Measurements from ENCODE around the gene LTBP3.
"Not testable (repeated sequence)": the region's sequence is repeated elsewhere in the genome, so short reads cannot be mapped to it uniquely, and the experiment has no call there.

The LTBP3 gene

GRCh38 chr11:65569973-65570918 is 12.1 kb upstream of the LTBP3 start, which contains the start of gene ZNRD2:
Gene ZNRD2 (plus strand): TSS chr11:65570477. CDS start chr11:65570492, 15 bp downstream.
- H3K9me2 ChIP-seq (replicated peaks; ENCODE audit: insufficient read depth, low read length), result no peaks in the 10 kb centered on the region
- peaks cover 7% of the 10 kb centered on the region for H3F3A ChIP-seq (ENCODE audit: insufficient read depth)
- H3K27me3 ChIP-seq (ENCODE audit: low read length), result no peaks in the 10 kb centered on the region
- H3K9me3 ChIP-seq (ENCODE audit: insufficient read depth, low read length), result no peaks in the 10 kb centered on the region
- H4K20me1 ChIP-seq (ENCODE audit: low read depth, low read length), result no peaks in the 10 kb centered on the region
- peak within 1 kb of the TSS; percentile 95 for H3K4me3 ChIP-seq (ENCODE audit: insufficient read depth, low read length, poor library complexity, severe bottlenecking)
- TF ChIP-seq CTCF (IDR thresholded peaks at IDR 0.05; ENCODE audit: insufficient read depth, low read length, poor library complexity, severe bottlenecking) (peak; percentile 32), EZH2phosphoT487 (conservative IDR thresholded peaks at IDR 0.05; ENCODE audit: low read length) (no peak)
- H3K27ac ChIP-seq (ENCODE audit: low read depth, low read length), result peak within 1 kb of the TSS; percentile 86
- peak within 1 kb of the TSS; percentile 90 for H2AFZ ChIP-seq (ENCODE audit: low read depth, low read length, severe bottlenecking)
- H3K79me2 ChIP-seq (ENCODE audit: insufficient read depth, low read length), result peaks cover 20% of the 10 kb centered on the region; the same call in 1 of the 2 replicates
- H3K4me2 ChIP-seq (ENCODE audit: low read depth, low read length, poor library complexity, severe bottlenecking), result peak within 1 kb of the TSS; percentile 97
- no peaks in the 10 kb centered on the region for H3K36me3 ChIP-seq (ENCODE audit: low read length)
- H3K9ac ChIP-seq (ENCODE audit: low read length), result peak within 1 kb of the TSS; percentile 84

- Histone ChIP-seq H3K4me2 (ENCODE audit: low read depth, low read length, poor library complexity, severe bottlenecking) (peak overlapping the region; percentile 89), H3K9me2 (replicated peaks; ENCODE audit: insufficient read depth, low read length) (no peaks in the 10 kb centered on the region), H3K4me3 (ENCODE audit: insufficient read depth, low read length, poor library complexity, severe bottlenecking) (peak overlapping the region; percentile 95), H3F3A (ENCODE audit: insufficient read depth) (no peaks in the 10 kb centered on the region), H3K79me2 (ENCODE audit: insufficient read depth, low read length) (peaks cover 20% of the 10 kb centered on the region; the same call in 1 of the 2 replicates), H3K27me3 (ENCODE audit: low read length) (no peaks in the 10 kb centered on the region), H3K27ac (ENCODE audit: low read depth, low read length) (peak overlapping the region; percentile 86), H3K9me3 (ENCODE audit: insufficient read depth, low read length) (no peaks in the 10 kb centered on the region), H2AFZ (ENCODE audit: low read depth, low read length, severe bottlenecking) (peak overlapping the region; percentile 90), H3K36me3 (ENCODE audit: low read length) (no peaks in the 10 kb centered on the region), H4K20me1 (ENCODE audit: low read depth, low read length) (no peaks in the 10 kb centered on the region), H3K9ac (ENCODE audit: low read length) (peak overlapping the region; percentile 84)
- TF ChIP-seq CTCF (IDR thresholded peaks at IDR 0.05; ENCODE audit: insufficient read depth, low read length, poor library complexity, severe bottlenecking) (no peak), EZH2phosphoT487 (conservative IDR thresholded peaks at IDR 0.05; ENCODE audit: low read length) (no peak)
Observed at GRCh38 chr11:65569164-65569972, 11.2 kb upstream of the LTBP3 start.

GRCh38 chr11:65565624-65566453 is 7.7 kb upstream of the LTBP3 start:
- Histone ChIP-seq H2AFZ (ENCODE audit: low read depth, low read length, severe bottlenecking) (no peak overlapping the region), H3K79me2 (ENCODE audit: insufficient read depth, low read length) (peaks cover 18% of the 10 kb centered on the region; the same call in 1 of the 2 replicates), H4K20me1 (ENCODE audit: low read depth, low read length) (no peaks in the 10 kb centered on the region), H3K27me3 (ENCODE audit: low read length) (no peaks in the 10 kb centered on the region), H3F3A (ENCODE audit: insufficient read depth) (no peaks in the 10 kb centered on the region), H3K27ac (ENCODE audit: low read depth, low read length) (no peak overlapping the region), H3K9me3 (ENCODE audit: insufficient read depth, low read length) (no peaks in the 10 kb centered on the region), H3K36me3 (ENCODE audit: low read length) (no peaks in the 10 kb centered on the region), H3K4me2 (ENCODE audit: low read depth, low read length, poor library complexity, severe bottlenecking) (no peak overlapping the region), H3K4me3 (ENCODE audit: insufficient read depth, low read length, poor library complexity, severe bottlenecking) (no peak overlapping the region), H3K9me2 (replicated peaks; ENCODE audit: insufficient read depth, low read length) (no peaks in the 10 kb centered on the region), H3K9ac (ENCODE audit: low read length) (no peak overlapping the region)
- TF ChIP-seq CTCF (IDR thresholded peaks at IDR 0.05; ENCODE audit: insufficient read depth, low read length, poor library complexity, severe bottlenecking) (no peak), EZH2phosphoT487 (conservative IDR thresholded peaks at IDR 0.05; ENCODE audit: low read length) (no peak)

- not testable (repeated sequence) for H3K9me3 ChIP-seq (ENCODE audit: insufficient read depth, low read length); H4K20me1 ChIP-seq (ENCODE audit: low read depth, low read length); H3K4me2 ChIP-seq (ENCODE audit: low read depth, low read length, poor library complexity, severe bottlenecking); H3K36me3 ChIP-seq (ENCODE audit: low read length); H2AFZ ChIP-seq (ENCODE audit: low read depth, low read length, severe bottlenecking); H3K27me3 ChIP-seq (ENCODE audit: low read length); H3K27ac ChIP-seq (ENCODE audit: low read depth, low read length); H3K4me3 ChIP-seq (ENCODE audit: insufficient read depth, low read length, poor library complexity, severe bottlenecking); H3K9ac ChIP-seq (ENCODE audit: low read length); H3F3A ChIP-seq (ENCODE audit: insufficient read depth); H3K9me2 ChIP-seq (replicated peaks; ENCODE audit: insufficient read depth, low read length)
- H3K79me2 ChIP-seq (ENCODE audit: insufficient read depth, low read length), result peaks cover 14% of the 10 kb centered on the region; the same call in 1 of the 2 replicates
Observed at GRCh38 chr11:65564879-65565559, 6.9 kb upstream of the LTBP3 start.
